Prostate gland (tissue), 2 donors: ENCODE results near the gene RPP14.

ENCODE experiments used
- CTCF ChIP-seq, 4 experiments: fragments of 200-600 bp in 2 of 4; fragments of 450-650 bp in 2 of 4; sonication (generic) in 2 of 4; IDR thresholded peaks; 1 replicate in 3 of 4; 2 replicates in 1 of 4; pipeline ENCODE4 v1.5.1; 2016 to 2019; ENCODE audit warnings: antibody characterized with exemption in 4 of 4, mild to moderate bottlenecking in 2 of 4, moderate library complexity in 2 of 4
- POLR2A ChIP-seq: fragments of 450-650 bp; IDR thresholded peaks from one replicate; pipeline ENCODE4 v1.6.1; 2016; ENCODE audit warnings: antibody characterized with exemption, mild to moderate bottlenecking
- POLR2AphosphoS5 ChIP-seq: sonication (generic); formaldehyde crosslinking; IDR thresholded peaks from one replicate; pipeline ENCODE4 v1.6.1; 2017; ENCODE audit warnings: antibody characterized with exemption

GRCh38 chr3:58350627-58351013, 44.6 kb downstream of the RPP14 start:
- TF ChIP-seq CTCF (IDR thresholded peaks at IDR 0.05) (no peak), POLR2A (no peak), POLR2AphosphoS5 (no peak)
